ENCODE data around the gene E2F3.

GRCh38 chr6:20400456-20401204 lies 1.0 kb upstream of the E2F3 start:
- TF ChIP-seq CTCF (IDR thresholded peaks at IDR 0.05) (peak in 2 of 5 experiments; percentile 16 to 37), POLR2A (IDR thresholded peaks at IDR 0.05) (no peak), EP300 (IDR thresholded peaks at IDR 0.05) (no peak)
